Urinary bladder (tissue), 4 donors: ENCODE results near the gene CMTM5. TPM values are rescaled to one million over a fixed set of nuclear protein-coding genes. Genes with fewer than 3 reads are reported as not detected.

Experiments
- DNase-seq: peaks from one replicate; pipeline ENCODE4 v3.0.0-alpha.2; 2015; ENCODE audit errors: extremely low spot score
- H3K27ac ChIP-seq: one replicate; pipeline ENCODE4 v1.5.1; 2013; ENCODE audit warnings: low read depth, mild to moderate bottlenecking, moderate library complexity
- H3K36me3 ChIP-seq: one replicate; pipeline ENCODE4 v1.6.1; 2013; ENCODE audit warnings: mild to moderate bottlenecking, moderate library complexity; ENCODE audit not compliant: insufficient read depth
- H3K4me1 ChIP-seq: one replicate; pipeline ENCODE4 v1.6.1; 2013; ENCODE audit warnings: mild to moderate bottlenecking, moderate library complexity; ENCODE audit not compliant: insufficient read depth
- H3K4me3 ChIP-seq: one replicate; pipeline ENCODE4 v1.5.1; 2013; ENCODE audit warnings: low read depth, low read length
- whole genome bisulfite sequencing: extraction: QIAGEN DNeasy Blood & Tissue Kit; methylation state at CpG from one replicate; pipeline ENCODE4 v1.1.7; 2013; 5-methylcytosine and 5-hydroxymethylcytosine counted together
- polyA plus RNA-seq: library from polyadenylated mRNA; stranded (reverse); fragments of 200-250 nt; gene quantifications from one replicate; pipeline ENCODE4 v1.2.3, GENCODE V29; 2013
- total RNA-seq: library from RNA; depleted of rRNA; stranded (reverse); fragments of >200 nt; gene quantifications from one replicate; pipeline ENCODE4 v1.2.3, GENCODE V29; 2014
- donor health status: healthy with polysubstance abuse.
- donor health status: healthy.

The CMTM5 gene, protein sequence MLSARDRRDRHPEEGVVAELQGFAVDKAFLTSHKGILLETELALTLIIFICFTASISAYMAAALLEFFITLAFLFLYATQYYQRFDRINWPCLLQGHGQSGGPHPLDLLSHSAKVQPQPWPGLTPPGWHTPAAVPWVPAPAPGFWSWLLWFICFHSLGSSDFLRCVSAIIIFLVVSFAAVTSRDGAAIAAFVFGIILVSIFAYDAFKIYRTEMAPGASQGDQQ
- total RNA-seq (3.5 TPM), polyA plus RNA-seq (2.0 TPM)

DNA sequence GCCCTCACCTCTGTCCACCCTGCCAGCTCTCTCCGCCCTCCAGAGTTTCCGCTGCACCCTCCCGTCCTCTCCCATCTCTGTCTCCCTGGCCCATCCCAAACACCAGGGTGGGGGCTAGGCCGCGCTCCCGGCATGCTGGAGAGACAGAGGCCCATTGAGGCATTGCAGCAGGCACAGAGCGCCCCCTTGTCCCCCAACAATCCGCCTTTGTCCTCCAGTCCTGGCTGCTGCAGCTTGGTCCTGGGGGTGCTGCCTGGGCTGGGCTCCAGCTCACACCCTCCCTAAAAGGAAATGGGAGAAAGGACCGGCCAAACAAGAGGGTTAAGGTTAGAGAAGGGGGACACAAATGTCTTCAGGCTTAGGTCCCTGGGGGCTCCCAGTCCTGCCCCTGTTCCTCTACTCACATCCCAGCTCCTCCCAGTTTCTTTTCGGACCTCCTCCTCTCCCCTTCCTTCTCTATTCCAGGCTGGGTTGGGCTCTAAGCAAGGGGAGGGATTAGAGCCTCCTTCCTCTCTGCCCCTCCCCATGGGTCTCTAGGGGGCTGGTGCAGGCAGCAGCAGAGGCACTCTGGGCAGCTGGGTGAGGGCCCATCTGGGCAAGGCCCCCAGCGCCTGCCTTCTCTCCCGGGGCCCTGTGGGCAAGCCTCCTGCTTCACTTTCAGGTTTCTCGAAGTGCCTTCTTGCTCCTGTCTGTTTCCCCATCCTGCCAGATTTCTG, at the start of gene CMTM5:
Gene CMTM5 (plus strand): TSS at position 565 of the 716 bp plus-strand sequence. CDS start 206 bp downstream, outside the sequence.
- 32% methylated on average over 13 of the region's 13 CpGs for WGBS
- Histone ChIP-seq H3K27ac (no peak within 1 kb of the TSS), H3K4me1 (no peaks in the 10 kb centered on the region), H3K4me3 (no peak within 1 kb of the TSS), H3K36me3 (no peaks in the 10 kb centered on the region)
- DNase-seq = no peak

DNA sequence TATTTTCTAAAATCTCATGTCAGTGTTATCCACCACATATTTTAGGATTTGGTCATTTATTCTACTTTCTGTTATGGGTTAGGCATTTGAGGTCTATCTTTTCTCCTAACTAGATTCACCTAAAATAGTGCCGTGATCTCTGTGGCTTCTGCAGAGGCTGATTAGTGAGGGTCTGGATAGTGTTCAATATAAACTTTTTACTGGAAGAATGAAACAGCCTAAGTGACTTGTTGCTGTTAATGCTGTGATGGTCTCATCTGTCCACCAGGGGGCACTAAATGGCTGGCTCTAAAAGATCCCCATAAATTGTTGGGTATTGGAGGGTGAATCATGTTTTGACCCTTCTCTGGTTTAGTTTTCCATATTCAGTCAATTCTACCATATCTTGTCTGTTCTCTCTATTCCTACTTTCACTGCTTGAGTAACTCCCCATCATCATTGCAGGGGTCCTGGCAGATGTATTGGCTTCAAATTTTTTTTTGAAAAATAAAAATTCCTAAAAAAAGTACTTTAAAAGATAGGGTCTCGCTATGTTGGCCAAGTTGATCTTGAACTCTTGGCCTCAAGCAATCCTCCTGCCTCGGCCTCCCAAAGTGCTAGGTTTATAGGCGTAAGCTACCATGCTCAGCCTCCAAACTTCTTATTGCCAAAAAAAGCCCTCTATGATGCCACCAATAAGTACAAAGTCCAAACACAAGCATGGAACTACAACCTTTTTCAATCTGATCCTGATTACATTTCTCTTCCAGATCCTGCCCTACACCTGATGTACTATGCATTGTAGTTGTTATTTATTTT, 48.7 kb upstream of the CMTM5 start:
- DNase-seq = peak; percentile 71
- H3K36me3 ChIP-seq = peaks cover 9% of the 10 kb centered on the region
- WGBS = 40% methylated on average over 4 of the region's 4 CpGs
- H3K4me3 ChIP-seq = no peak overlapping the region
- H3K27ac ChIP-seq = no peak overlapping the region
- no peaks in the 10 kb centered on the region for H3K4me1 ChIP-seq

DNA sequence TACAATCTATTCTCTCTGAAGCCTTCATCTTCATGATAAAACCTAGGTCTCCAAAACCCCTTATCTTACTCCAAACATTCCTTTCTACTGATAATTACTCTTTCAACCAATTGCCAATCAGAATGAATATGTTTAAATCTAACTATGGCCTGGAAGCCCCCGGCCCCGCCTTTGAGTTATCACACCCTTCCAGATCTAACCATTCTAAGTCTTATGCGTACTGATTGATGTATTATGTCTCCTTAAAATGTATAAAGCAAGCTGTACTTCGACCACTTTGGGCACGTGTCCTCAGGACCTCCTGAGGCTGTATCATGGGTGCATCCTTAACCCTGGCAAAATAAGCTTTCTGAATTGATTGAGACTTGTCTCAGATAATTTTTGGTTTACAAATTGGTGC, 41.2 kb upstream of the CMTM5 start:
- no peaks in the 10 kb centered on the region for H3K36me3 ChIP-seq
- no peaks in the 10 kb centered on the region for H3K4me1 ChIP-seq
- DNase-seq = no peak
- no peak overlapping the region for H3K27ac ChIP-seq
- no peak overlapping the region for H3K4me3 ChIP-seq
- WGBS = 87% methylated on average over 5 of the region's 5 CpGs

DNA sequence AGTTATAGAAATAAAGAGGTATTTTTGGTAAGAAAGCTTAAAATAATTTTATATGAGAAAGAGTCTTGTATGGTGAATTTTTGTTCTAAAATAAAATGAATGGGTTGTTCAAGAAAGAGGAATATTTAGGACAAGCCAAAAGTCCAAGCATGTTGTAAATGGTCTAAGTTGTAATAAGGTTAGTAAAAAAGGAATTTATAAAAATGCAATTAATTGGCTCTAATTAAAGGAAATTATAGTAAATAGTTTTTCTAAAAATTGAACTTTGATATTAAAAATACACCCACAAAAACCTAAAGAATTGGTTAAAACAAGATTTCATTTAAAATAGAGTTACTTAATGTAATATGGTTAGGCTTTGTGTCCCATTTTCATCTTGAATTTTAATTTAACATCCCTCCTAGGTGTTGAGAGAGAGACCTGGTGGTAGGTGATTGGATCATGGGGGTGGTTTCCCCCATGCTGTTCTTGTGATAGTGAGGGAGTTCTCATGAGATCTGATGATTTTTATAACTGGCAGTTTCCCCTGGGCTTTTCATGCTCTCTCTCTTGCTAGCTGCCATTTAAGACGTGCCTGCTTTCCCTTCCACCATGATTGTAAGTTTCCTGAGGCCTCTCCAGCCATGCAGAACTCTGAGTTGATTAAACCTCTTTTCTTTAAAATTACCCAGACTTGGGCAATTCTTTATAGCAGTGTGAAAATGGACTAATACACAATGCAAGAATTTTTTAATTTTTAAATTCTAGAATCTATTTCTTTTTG, 37.2 kb upstream of the CMTM5 start:
- 90% methylated on average over 1 of the region's 1 CpG for WGBS
- Histone ChIP-seq H3K36me3 (no peaks in the 10 kb centered on the region), H3K4me3 (no peak overlapping the region), H3K27ac (no peak overlapping the region), H3K4me1 (no peaks in the 10 kb centered on the region)
- no peak for DNase-seq

DNA sequence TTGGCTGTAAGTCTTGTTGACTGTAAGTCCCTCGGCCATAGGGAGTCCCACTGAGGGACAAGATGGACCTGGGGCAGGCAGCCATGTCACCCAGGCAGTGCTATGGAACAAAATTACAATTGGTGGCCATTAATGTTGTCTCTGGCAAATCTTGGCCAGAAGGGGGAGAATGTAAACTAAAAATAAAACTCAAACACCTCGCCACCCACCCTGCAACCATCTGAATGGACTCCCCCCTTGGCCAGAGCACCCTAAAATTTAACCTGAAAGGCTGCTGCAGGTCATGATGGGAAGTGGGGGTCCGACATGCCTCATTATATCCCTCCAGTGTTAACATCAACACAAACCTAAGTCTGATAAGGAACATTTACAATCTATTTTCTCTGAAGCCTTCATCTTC, 32.4 kb upstream of the CMTM5 start:
- DNase-seq = no peak
- H3K27ac ChIP-seq = no peak overlapping the region
- no peaks in the 10 kb centered on the region for H3K36me3 ChIP-seq
- 48% methylated on average over 3 of the region's 3 CpGs for WGBS
- H3K4me1 ChIP-seq = no peaks in the 10 kb centered on the region
- no peak overlapping the region for H3K4me3 ChIP-seq

DNA sequence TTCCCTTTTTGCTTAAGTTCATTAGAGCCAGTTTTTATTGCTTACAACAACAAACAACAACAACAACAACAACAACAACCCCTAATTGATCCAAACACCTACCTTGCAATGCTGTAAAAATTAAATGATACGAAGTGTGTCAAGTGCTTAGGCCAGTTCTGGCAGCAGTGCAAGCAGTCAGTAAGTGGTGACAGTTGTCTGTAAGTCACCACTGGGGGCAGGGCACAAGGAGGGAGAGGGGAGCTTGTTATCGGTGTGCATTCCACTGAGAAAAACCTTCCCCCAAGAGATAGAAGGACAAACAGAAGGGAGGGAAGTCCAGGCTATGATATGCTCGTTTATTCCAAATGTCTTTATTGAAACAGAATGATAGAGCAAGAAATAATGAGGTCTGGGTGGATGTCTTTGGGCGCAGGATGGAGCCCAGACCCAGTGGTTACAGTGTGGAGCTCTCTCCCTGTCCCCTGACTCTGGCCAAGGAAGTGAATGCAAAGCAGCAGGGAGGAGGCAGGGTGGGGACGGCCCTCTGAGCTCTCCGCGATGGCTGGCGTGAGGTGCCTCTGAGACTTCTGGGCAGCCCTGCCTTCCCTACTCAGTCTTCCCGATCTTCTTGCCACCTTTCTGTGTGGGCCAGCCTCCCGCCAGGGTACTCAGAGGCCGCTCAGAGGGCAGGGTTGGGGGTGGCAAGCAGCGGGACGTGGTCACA, 30.7 kb upstream of the CMTM5 start:
- no peak for DNase-seq
- Histone ChIP-seq H3K36me3 (no peaks in the 10 kb centered on the region), H3K27ac (no peak overlapping the region), H3K4me3 (no peak overlapping the region), H3K4me1 (no peaks in the 10 kb centered on the region)
- 77% methylated on average over 13 of the region's 13 CpGs for WGBS

DNA sequence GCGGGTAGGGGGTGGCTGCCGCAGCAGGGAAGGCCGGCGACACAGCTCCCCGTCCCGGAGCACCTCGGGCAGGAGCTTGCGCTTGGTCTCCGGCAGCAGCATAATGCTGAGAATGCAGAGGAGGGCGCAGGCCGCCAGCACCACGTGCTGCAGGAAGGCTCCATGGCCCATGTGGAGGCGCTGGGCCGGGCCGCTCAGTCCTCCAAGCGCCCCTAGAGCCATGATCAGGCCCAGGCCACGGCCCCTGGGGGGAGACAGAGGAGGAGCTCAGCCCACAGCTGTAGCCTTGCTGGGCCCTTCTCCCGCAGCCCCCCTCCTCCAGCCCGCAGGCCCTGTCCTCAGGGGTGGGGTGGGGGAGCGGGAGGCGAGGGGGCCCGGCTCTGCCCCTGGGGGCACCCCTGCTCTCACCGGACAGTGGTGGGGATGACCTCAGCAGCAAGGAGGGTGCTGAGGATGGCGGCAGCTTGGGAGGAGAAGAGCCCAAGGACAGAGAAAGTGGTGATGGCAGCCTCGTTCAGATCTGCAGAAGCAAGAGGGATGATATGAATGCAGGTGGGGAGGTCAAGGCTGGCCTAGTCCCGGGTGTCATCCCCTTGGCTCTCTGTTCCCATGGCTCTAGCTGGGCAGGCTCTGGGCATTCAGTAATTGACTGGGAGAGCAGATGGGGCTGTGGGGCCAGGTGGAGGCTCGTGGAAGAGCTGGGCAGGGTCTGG, 30.0 kb upstream of the CMTM5 start:
- Histone ChIP-seq H3K4me1 (peaks cover 2% of the 10 kb centered on the region), H3K36me3 (no peaks in the 10 kb centered on the region)

DNA sequence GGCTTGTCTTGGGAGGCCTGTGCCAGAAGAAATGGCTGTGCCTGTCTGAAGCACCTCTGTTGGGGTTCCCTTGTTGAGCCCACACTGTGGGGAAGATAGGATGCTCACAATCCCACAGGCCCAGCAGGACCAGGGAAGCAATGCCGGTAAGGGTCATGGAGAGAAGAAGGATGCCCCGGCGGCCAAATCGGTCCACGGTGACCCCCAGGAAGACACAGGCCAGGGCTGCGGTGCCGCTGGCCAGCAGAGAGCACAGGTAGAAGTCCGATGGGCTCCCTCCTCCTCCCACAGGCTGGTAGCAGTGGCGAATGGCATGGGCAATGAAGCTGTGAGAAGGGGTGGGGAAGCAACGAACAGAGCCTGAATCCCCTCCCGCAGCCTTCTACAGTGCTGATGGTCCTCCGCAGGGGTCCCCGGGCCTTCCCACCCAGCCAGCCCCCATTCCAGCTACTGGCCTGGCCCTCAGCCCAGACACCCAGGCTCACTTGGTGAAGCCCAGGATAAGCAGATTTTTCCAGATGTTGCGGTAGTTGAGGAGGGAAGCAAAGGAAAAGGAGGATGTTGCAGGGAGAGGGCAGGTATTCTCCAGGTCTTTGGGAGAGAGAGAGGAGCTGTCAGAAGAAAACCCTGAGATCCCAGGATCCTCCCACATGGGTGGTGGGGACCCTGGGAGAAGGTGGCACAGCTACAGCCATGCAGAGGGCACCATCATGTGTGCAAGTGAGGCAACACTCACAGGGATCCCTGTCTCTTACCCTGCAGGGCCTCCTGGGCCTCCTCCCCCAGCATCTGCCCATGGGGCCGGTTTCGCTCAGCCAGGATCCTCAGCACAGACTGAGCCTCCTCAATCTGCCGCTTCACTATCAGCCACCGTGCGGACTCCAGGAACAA, 29.2 kb upstream of the CMTM5 start:
- Histone ChIP-seq H3K4me1 (peaks cover 2% of the 10 kb centered on the region), H3K36me3 (no peaks in the 10 kb centered on the region), H3K27ac (no peak overlapping the region), H3K4me3 (no peak overlapping the region)
- 92% methylated on average over 19 of the region's 19 CpGs for WGBS
- no peak for DNase-seq

More for the DNA sequence above, 30.0 kb upstream of the CMTM5 start:
- Histone ChIP-seq H3K4me3 (no peak overlapping the region), H3K27ac (no peak overlapping the region)
- WGBS = 84% methylated on average over 27 of the region's 27 CpGs
- DNase-seq = no peak

DNA sequence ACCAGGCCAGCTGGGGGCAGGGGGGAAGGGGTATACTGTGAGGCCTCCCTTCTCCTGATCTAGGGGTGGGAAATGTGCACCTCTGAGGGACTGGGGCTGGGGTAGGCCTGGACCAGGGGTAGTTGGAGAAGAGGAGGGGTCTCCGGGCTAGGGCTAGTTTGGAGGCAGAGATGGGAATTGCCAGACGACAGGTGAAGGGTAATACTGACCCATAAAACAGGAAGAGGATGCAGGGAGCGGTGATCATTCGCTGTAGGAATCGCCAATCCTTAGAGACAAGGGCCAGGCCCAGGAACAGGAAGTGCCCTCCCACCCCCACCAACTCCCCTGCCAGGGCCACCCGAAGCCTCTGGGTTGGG, 28.6 kb upstream of the CMTM5 start:
- Histone ChIP-seq H3K4me1 (peaks cover 2% of the 10 kb centered on the region), H3K36me3 (no peaks in the 10 kb centered on the region), H3K27ac (no peak overlapping the region), H3K4me3 (no peak overlapping the region)
- 87% methylated on average over 6 of the region's 6 CpGs for WGBS
- no peak for DNase-seq

DNA sequence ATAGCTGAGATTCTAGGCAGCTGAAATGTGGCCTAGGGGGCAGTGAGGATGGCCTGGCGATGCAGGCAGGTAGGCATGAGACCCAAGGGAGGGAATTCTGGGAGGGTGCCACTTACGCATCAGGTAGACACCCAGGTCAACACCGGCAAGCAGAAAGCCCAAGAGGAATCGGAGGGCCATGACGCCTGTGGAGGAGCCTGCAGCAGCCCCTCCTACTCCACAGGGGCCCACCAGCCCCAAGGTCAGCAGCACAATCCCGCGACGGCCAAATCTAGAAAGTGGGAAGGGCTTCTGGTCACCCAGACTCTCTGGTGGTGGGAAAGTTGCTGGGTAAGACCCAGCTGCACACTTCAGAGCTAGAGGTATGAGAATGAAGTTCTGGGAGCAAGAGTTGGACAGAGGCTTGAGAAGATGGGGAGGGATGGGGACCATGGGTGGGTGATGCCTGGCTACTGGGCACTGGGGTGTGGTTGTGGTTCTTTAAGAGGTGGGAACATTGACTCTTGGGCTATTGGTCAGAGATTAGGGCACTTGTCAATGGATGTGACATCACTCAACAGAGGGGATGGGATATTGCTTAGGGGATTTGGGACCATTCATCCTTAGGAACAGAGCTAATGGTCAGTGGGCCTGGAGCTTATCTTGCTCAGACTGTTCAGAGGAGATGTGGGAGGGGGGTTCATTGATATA, 27.5 kb upstream of the CMTM5 start:
- H3K4me3 ChIP-seq = no peak overlapping the region
- no peaks in the 10 kb centered on the region for H3K36me3 ChIP-seq
- WGBS = 91% methylated on average over 8 of the region's 8 CpGs
- peaks cover 2% of the 10 kb centered on the region for H3K4me1 ChIP-seq
- no peak overlapping the region for H3K27ac ChIP-seq
- DNase-seq = no peak

DNA sequence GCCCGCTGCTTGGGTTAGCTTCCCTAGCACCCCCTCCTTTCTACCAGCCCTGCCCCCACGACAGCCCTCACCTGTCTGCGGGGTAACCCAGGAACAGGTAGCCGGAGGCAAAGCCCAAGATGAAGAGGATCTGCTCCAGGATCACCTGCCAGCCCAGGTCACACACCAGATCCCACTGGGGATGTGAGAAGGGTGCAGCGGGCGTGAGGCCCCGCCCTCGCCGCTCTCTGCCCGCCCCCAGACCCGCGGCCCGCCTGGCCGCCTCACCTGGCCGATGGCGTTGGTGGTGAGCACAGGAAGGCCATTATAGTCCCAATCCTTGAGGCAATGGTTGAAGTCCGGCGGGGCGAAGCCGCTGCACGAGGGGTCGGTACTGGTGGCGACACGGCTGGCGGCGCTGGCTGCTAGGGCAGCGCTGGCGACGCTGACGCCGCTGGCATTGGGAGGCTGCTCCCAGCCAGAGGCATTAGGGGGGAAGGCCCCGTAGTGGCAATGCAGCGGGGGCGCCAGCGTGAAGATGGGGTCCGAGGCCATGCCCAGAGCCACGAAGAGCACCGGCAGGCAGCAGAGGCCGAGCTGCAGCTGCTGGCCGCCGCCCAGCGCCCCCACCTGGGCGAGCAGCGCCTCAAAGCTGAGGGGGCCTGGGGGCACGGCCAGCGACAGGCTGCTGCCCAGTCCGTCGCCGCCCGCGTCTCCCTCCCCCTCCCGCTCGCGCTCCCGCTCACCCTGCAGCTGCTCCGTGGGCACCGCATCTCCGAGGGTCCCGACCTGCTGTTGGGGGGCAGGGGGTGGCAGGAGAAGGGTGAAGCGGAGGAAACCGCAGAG, 25.0 kb upstream of the CMTM5 start:
- no peak for DNase-seq
- peak overlapping the region; percentile 65 for H3K4me3 ChIP-seq
- WGBS = 7% methylated on average over 61 of the region's 61 CpGs
- H3K36me3 ChIP-seq = no peaks in the 10 kb centered on the region
- H3K4me1 ChIP-seq = peaks cover 2% of the 10 kb centered on the region
- H3K27ac ChIP-seq = no peak overlapping the region
